DND-41 (cell line): ENCODE measurements around the gene EIF3I.

ENCODE experiments used
- ATAC-seq: fragments of 200-7000 bp; cut with Tn5 transposase; 3 replicates; pipeline ENCODE4 v1.9.1; 2021; ENCODE audit warnings: low read depth; ENCODE audit not compliant: insufficient read depth
- DNase-seq: peaks from one replicate; pipeline ENCODE4 v3.0.0-alpha.2; 2020
- H2AFZ ChIP-seq: 2 replicates; pipeline ENCODE4 v1.6.0; 2012; ENCODE audit warnings: low read depth, low read length
- H3K27ac ChIP-seq: 2 replicates; pipeline ENCODE4 v1.5.1; 2012; ENCODE audit warnings: low read length, inconsistent platforms
- H3K27me3 ChIP-seq: fragments of 200-600 bp; sonication (generic); 2 replicates; pipeline ENCODE4 v1.6.0; 2012; ENCODE audit warnings: low read length, mild to moderate bottlenecking, inconsistent platforms; ENCODE audit not compliant: insufficient read depth, poor library complexity
- H3K36me3 ChIP-seq: 2 replicates; pipeline ENCODE4 v1.5.1; 2012; ENCODE audit warnings: low read length, inconsistent platforms; ENCODE audit not compliant: insufficient read depth
- H3K4me1 ChIP-seq: 2 replicates; pipeline ENCODE4 v1.5.1; 2012; ENCODE audit warnings: mild to moderate bottlenecking, low read length; ENCODE audit not compliant: insufficient read depth
- H3K4me2 ChIP-seq: 2 replicates; pipeline ENCODE4 v1.6.0; 2012; ENCODE audit warnings: mild to moderate bottlenecking, moderate library complexity, low read length, inconsistent platforms; ENCODE audit not compliant: insufficient read depth
- H3K4me3 ChIP-seq, 2 experiments: fragments of 200-600 bp in 1 of 2; shearing (Covaris generic) in 1 of 2; 2 replicates each; pipeline ENCODE4 v1.5.1; 2012 to 2016; ENCODE audit warnings: inconsistent platforms in 2 of 2, low read length in 2 of 2, mild to moderate bottlenecking in 2 of 2, low read depth in 1 of 2, moderate library complexity in 1 of 2
- H3K79me2 ChIP-seq: 2 replicates; pipeline ENCODE4 v1.6.0; 2012; ENCODE audit warnings: low read length, inconsistent platforms; ENCODE audit not compliant: insufficient read depth
- H3K9ac ChIP-seq: 2 replicates; pipeline ENCODE4 v1.6.0; 2012; ENCODE audit warnings: low read depth, mild to moderate bottlenecking, inconsistent platforms, low read length, moderate library complexity
- H3K9me3 ChIP-seq: 2 replicates; pipeline ENCODE4 v1.5.1; 2012; ENCODE audit warnings: low read length, moderate library complexity, mild to moderate bottlenecking, inconsistent platforms; ENCODE audit not compliant: insufficient read depth, severe bottlenecking
- H4K20me1 ChIP-seq: 2 replicates; pipeline ENCODE4 v1.6.0; 2012; ENCODE audit warnings: low read length; ENCODE audit not compliant: insufficient read depth
- CTCF ChIP-seq: IDR thresholded peaks from 2 replicates; pipeline ENCODE4 v1.5.1; 2012; ENCODE audit warnings: borderline replicate concordance, low read length, moderate library complexity, mild to moderate bottlenecking; ENCODE audit not compliant: poor library complexity, severe bottlenecking; ENCODE audit errors: extremely low read depth
- EZH2 ChIP-seq: IDR thresholded peaks from 3 replicates; pipeline ENCODE4 v1.6.1; 2012; ENCODE audit warnings: borderline replicate concordance, low read depth, mild to moderate bottlenecking, moderate library complexity, low read length, inconsistent platforms; ENCODE audit not compliant: severe bottlenecking

Gene EIF3I

DNA sequence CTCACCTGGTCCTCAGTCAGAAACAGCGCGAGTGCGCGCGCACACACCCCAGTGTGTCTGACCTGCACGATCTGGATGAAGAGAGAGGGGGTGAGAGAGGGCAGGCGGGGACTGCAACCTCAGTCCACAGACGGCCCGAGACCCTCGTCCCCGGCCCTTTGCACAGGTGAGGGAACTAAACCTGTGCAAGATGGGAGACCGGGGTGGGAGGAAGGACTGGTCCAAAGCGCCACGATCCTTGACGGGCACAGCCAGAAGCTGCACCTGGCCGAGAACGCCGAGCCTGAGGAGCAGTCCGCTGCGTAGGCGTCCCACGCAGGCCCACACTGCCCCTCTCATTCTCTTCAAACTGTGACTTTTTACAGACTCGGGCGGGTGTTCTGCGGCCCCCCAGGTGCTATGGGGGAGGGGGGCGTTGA is 17.3 kb upstream of the EIF3I start:
- Histone ChIP-seq H3K79me2 (peaks cover 26% of the 10 kb centered on the region), H3K9me3 (no peaks in the 10 kb centered on the region), H3K36me3 (peaks cover 21% of the 10 kb centered on the region), H3K9ac (peak overlapping the region; percentile 88), H3K4me1 (peaks cover 52% of the 10 kb centered on the region), H4K20me1 (no peaks in the 10 kb centered on the region), H2AFZ (peak overlapping the region; percentile 99), H3K4me3 (peak overlapping the region; percentile 53 to 98; a peak in 3 of 4 replicates), H3K27ac (peak overlapping the region; percentile 92), H3K27me3 (no peaks in the 10 kb centered on the region), H3K4me2 (peak overlapping the region; percentile 99)
- no peak for DNase-seq
- no peak for ATAC-seq
- TF ChIP-seq EZH2 = no peak
- TF ChIP-seq CTCF = no peak

- TF ChIP-seq CTCF (no peak), EZH2 (no peak)
- H3K36me3 ChIP-seq = peaks cover 21% of the 10 kb centered on the region
- no peaks in the 10 kb centered on the region for H3K9me3 ChIP-seq
- peak within 1 kb of the TSS; percentile 99 for H3K4me2 ChIP-seq
- H3K27ac ChIP-seq = peak within 1 kb of the TSS; percentile 92
- peak within 1 kb of the TSS; percentile 99 for H2AFZ ChIP-seq
- H3K79me2 ChIP-seq = peaks cover 26% of the 10 kb centered on the region
- no peaks in the 10 kb centered on the region for H4K20me1 ChIP-seq
- peak within 1 kb of the TSS; percentile 53 to 98 for H3K4me3 ChIP-seq
- H3K4me1 ChIP-seq = peaks cover 45% of the 10 kb centered on the region
- no peaks in the 10 kb centered on the region for H3K27me3 ChIP-seq
- peak; percentile 69 for ATAC-seq
- peak within 1 kb of the TSS; percentile 88 for H3K9ac ChIP-seq
- peak; percentile 83 for DNase-seq
Observed at GRCh38 chr1:32205401-32206370, 16.5 kb upstream of the EIF3I start, which contains the start of gene IQCC. IQCC (plus strand) TSS chr1:32205671; CDS start chr1:32205682, 11 bp downstream.

DNA sequence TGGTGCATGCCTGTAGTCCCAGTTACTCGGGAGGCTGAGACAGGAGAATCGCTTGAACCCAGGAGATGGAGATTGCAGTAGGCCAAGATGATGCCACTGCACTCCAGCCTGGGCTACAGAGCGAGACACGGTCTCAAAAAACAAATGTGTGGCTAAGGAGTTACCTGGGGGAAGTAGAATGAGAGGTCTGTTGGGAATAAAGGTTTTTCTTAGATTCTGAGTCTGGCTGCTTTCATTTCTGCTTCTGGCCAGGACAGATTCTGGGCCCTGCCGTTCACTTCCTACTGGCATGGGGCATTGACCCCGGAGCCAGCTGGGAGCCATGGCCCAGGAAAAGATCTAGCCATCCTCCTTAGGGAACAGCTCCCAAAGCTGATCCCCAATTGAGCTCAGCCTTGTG is 13.7 kb upstream of the EIF3I start:
- Histone ChIP-seq H3K27ac (no peak overlapping the region), H3K27me3 (no peaks in the 10 kb centered on the region), H2AFZ (no peak overlapping the region), H3K4me2 (no peak overlapping the region), H3K4me1 (peaks cover 25% of the 10 kb centered on the region), H3K9ac (no peak overlapping the region), H3K79me2 (peaks cover 14% of the 10 kb centered on the region), H3K36me3 (peaks cover 21% of the 10 kb centered on the region), H4K20me1 (no peaks in the 10 kb centered on the region), H3K4me3 (no peak overlapping the region), H3K9me3 (no peaks in the 10 kb centered on the region)
- DNase-seq (no peak), ATAC-seq (no peak)
- no peak for TF ChIP-seq EZH2

GRCh38 chr1:32208891-32209328 is 13.3 kb upstream of the EIF3I start, which contains the start of gene DCDC2B:
DCDC2B (plus strand) TSS chr1:32209089; CDS start chr1:32209094, 5 bp downstream.
- no peak within 1 kb of the TSS for H3K4me2 ChIP-seq
- peaks cover 14% of the 10 kb centered on the region for H3K79me2 ChIP-seq
- TF ChIP-seq CTCF (no peak), EZH2 (no peak)
- H3K27ac ChIP-seq = no peak within 1 kb of the TSS
- no peaks in the 10 kb centered on the region for H3K27me3 ChIP-seq
- no peak within 1 kb of the TSS for H3K9ac ChIP-seq
- ATAC-seq (no peak), DNase-seq (peak; percentile 44)
- H3K4me1 ChIP-seq = peaks cover 25% of the 10 kb centered on the region
- no peak within 1 kb of the TSS for H2AFZ ChIP-seq
- no peak within 1 kb of the TSS for H3K4me3 ChIP-seq
- H4K20me1 ChIP-seq = no peaks in the 10 kb centered on the region
- peaks cover 17% of the 10 kb centered on the region for H3K36me3 ChIP-seq
- no peaks in the 10 kb centered on the region for H3K9me3 ChIP-seq
